Neural progenitor cell (in vitro differentiated cells): ENCODE results near the gene CEP170. TPM values are rescaled to one million over a fixed set of nuclear protein-coding genes. Genes with fewer than 3 reads are reported as not detected.

ENCODE experiments used
- DNase-seq: peaks from one replicate; pipeline ENCODE4 v3.0.0-alpha.2; 2016; ENCODE audit warnings: low spot score
- H2AFZ ChIP-seq: fragments of 200-600 bp; sonication (generic); replicated peaks from 2 replicates; pipeline ENCODE4 v1.6.1; 2016; ENCODE audit warnings: antibody characterized with exemption
- H3F3A ChIP-seq: fragments of 200-600 bp; sonication (generic); 2 replicates; pipeline ENCODE4 v1.6.1; 2016; ENCODE audit warnings: antibody characterized with exemption, low read depth
- H3K27ac ChIP-seq: fragments of 200-600 bp; sonication (generic); 2 replicates; pipeline ENCODE4 v1.5.1; 2016; ENCODE audit warnings: mild to moderate bottlenecking
- H3K27me3 ChIP-seq: fragments of 200-600 bp; sonication (generic); 2 replicates; pipeline ENCODE4 v1.6.1; 2016; ENCODE audit warnings: mild to moderate bottlenecking, moderate library complexity
- H3K36me3 ChIP-seq: fragments of 200-600 bp; sonication (generic); 2 replicates; pipeline ENCODE4 v1.5.1; 2016
- H3K4me1 ChIP-seq: fragments of 200-600 bp; sonication (generic); 2 replicates; pipeline ENCODE4 v1.6.1; 2016; ENCODE audit warnings: mixed run types
- H3K4me2 ChIP-seq: fragments of 200-600 bp; sonication (generic); 2 replicates; pipeline ENCODE4 v1.6.1; 2016
- H3K4me3 ChIP-seq: fragments of 200-600 bp; sonication (generic); 2 replicates; pipeline ENCODE4 v1.5.1; 2016
- H3K79me2 ChIP-seq: fragments of 200-600 bp; sonication (generic); 2 replicates; pipeline ENCODE4 v1.6.1; 2016; ENCODE audit warnings: low read depth
- H3K9ac ChIP-seq: fragments of 200-600 bp; sonication (generic); 2 replicates; pipeline ENCODE4 v1.6.1; 2016
- H3K9me3 ChIP-seq: fragments of 200-600 bp; sonication (generic); 2 replicates; pipeline ENCODE4 v1.5.1; 2016; ENCODE audit warnings: low read depth
- H4K20me1 ChIP-seq: fragments of 200-600 bp; sonication (generic); 2 replicates; pipeline ENCODE4 v1.6.1; 2016; ENCODE audit warnings: low read depth
- H3K27ac Mint-ChIP-seq: 3 replicates; pipeline ENCODE4 v1.8.0; 2021; ENCODE audit warnings: mixed read lengths
- H3K27me3 Mint-ChIP-seq: 2 replicates; pipeline ENCODE4 v1.8.0; 2022; ENCODE audit warnings: low read depth, mild to moderate bottlenecking, inconsistent platforms, moderate library complexity, mixed read lengths; ENCODE audit not compliant: insufficient read depth
- H3K36me3 Mint-ChIP-seq: 3 replicates; pipeline ENCODE4 v1.8.0; 2021; ENCODE audit warnings: mixed read lengths
- H3K4me1 Mint-ChIP-seq: 3 replicates; pipeline ENCODE4 v1.8.0; 2021; ENCODE audit warnings: mixed read lengths
- H3K4me3 Mint-ChIP-seq: 3 replicates; pipeline ENCODE4 v1.8.0; 2021; ENCODE audit warnings: mild to moderate bottlenecking, moderate library complexity, mixed read lengths
- H3K9me3 Mint-ChIP-seq: 3 replicates; pipeline ENCODE4 v1.8.0; 2020; ENCODE audit warnings: mixed read lengths
- CTCF ChIP-seq: fragments of 200-600 bp; sonication (generic); IDR thresholded peaks from 2 replicates; pipeline ENCODE4 v1.5.1; 2017; ENCODE audit warnings: antibody characterized with exemption, mild to moderate bottlenecking
- EZH2 ChIP-seq: fragments of 200-600 bp; sonication (generic); IDR thresholded peaks from 2 replicates; pipeline ENCODE4 v1.6.1; 2017; ENCODE audit warnings: antibody characterized with exemption, mild to moderate bottlenecking, moderate library complexity
- EZH2phosphoT487 ChIP-seq: fragments of 200-600 bp; sonication (generic); IDR thresholded peaks from 2 replicates; pipeline ENCODE4 v1.6.1; 2017; ENCODE audit warnings: antibody characterized with exemption
- total RNA-seq: library from RNA; depleted of rRNA; stranded (reverse); fragments of >200 nt; gene quantifications from 2 replicates; pipeline ENCODE4 v1.2.3, GENCODE V29; 2015; ENCODE audit warnings: low replicate concordance

The CEP170 gene
- total RNA-seq, 1 donor from 2014 or later = 126 TPM

- Histone ChIP-seq H4K20me1 (no peaks in the 10 kb centered on the region), H3K9me3 (no peaks in the 10 kb centered on the region), H3K79me2 (no peaks in the 10 kb centered on the region), H3K27me3 (no peaks in the 10 kb centered on the region), H3K9ac (no peak overlapping the region), H3K36me3 (no peaks in the 10 kb centered on the region), H3K27ac (no peak overlapping the region), H3F3A (no peaks in the 10 kb centered on the region), H3K4me2 (no peak overlapping the region), H3K4me3 (no peak overlapping the region), H2AFZ (no peak overlapping the region), H3K4me1 (peaks cover 4% of the 10 kb centered on the region)
- TF ChIP-seq CTCF = no peak
- TF ChIP-seq EZH2phosphoT487 = no peak
- TF ChIP-seq EZH2 = no peak
- Mint-ChIP-seq H3K9me3 (peaks cover 2% of the 10 kb centered on the region), H3K4me3 (no peak overlapping the region), H3K27ac (no peak overlapping the region), H3K4me1 (peaks cover 7% of the 10 kb centered on the region), H3K36me3 (peaks cover 23% of the 10 kb centered on the region), H3K27me3 (no peaks in the 10 kb centered on the region)
- DNase-seq = no peak
Observed at GRCh38 chr1:243272401-243272800, 17.3 kb upstream of the CEP170 start.

- Histone ChIP-seq H2AFZ (no peak overlapping the region), H3K4me3 (no peak overlapping the region), H3K27ac (no peak overlapping the region), H3K4me2 (no peak overlapping the region), H3K4me1 (peaks cover 4% of the 10 kb centered on the region), H3K36me3 (no peaks in the 10 kb centered on the region), H3K9ac (no peak overlapping the region), H3K79me2 (no peaks in the 10 kb centered on the region), H4K20me1 (no peaks in the 10 kb centered on the region), H3K27me3 (no peaks in the 10 kb centered on the region), H3F3A (no peaks in the 10 kb centered on the region), H3K9me3 (no peaks in the 10 kb centered on the region)
- H3K27me3 Mint-ChIP-seq = no peaks in the 10 kb centered on the region
- H3K9me3 Mint-ChIP-seq = no peaks in the 10 kb centered on the region
- H3K4me3 Mint-ChIP-seq = no peak overlapping the region
- no peak for DNase-seq
- TF ChIP-seq CTCF (no peak), EZH2phosphoT487 (no peak), EZH2 (no peak)
- peaks cover 20% of the 10 kb centered on the region for H3K36me3 Mint-ChIP-seq
- H3K27ac Mint-ChIP-seq = no peak overlapping the region
- peaks cover 7% of the 10 kb centered on the region for H3K4me1 Mint-ChIP-seq
Observed at GRCh38 chr1:243271996-243272395, 16.9 kb upstream of the CEP170 start.

- TF ChIP-seq CTCF = no peak
- TF ChIP-seq EZH2phosphoT487 = no peak
- TF ChIP-seq EZH2 = no peak
Observed at GRCh38 chr1:243270097-243270864, 15.2 kb upstream of the CEP170 start.

More at GRCh38 chr1:243270097-243270864, 15.2 kb upstream of the CEP170 start:
- Histone ChIP-seq H3K9ac (no peak overlapping the region), H3K27me3 (no peaks in the 10 kb centered on the region), H3K9me3 (no peaks in the 10 kb centered on the region), H3F3A (no peaks in the 10 kb centered on the region), H3K27ac (no peak overlapping the region), H4K20me1 (no peaks in the 10 kb centered on the region), H3K4me1 (peaks cover 4% of the 10 kb centered on the region), H3K4me3 (no peak overlapping the region), H3K79me2 (no peaks in the 10 kb centered on the region), H2AFZ (no peak overlapping the region), H3K36me3 (no peaks in the 10 kb centered on the region), H3K4me2 (no peak overlapping the region)
- Mint-ChIP-seq H3K9me3 (no peaks in the 10 kb centered on the region), H3K36me3 (peaks cover 12% of the 10 kb centered on the region), H3K4me3 (no peak overlapping the region), H3K4me1 (peaks cover 7% of the 10 kb centered on the region), H3K27ac (no peak overlapping the region), H3K27me3 (no peaks in the 10 kb centered on the region)
- DNase-seq = no peak
